NAMALWA (cell line): ENCODE results near the gene CCNL2.
"Not testable (repeated sequence)": the region's sequence is repeated elsewhere in the genome, so short reads cannot be mapped to it uniquely, and the experiment has no call there.

Experiments used
- DNase-seq: peaks from one replicate; pipeline ENCODE4 v3.0.0-alpha.2; 2015; ENCODE audit warnings: low spot score

The CCNL2 gene

GRCh38 chr1:1432274-1432950 lies 33.3 kb upstream of the CCNL2 start:
- no peak for DNase-seq

DNA sequence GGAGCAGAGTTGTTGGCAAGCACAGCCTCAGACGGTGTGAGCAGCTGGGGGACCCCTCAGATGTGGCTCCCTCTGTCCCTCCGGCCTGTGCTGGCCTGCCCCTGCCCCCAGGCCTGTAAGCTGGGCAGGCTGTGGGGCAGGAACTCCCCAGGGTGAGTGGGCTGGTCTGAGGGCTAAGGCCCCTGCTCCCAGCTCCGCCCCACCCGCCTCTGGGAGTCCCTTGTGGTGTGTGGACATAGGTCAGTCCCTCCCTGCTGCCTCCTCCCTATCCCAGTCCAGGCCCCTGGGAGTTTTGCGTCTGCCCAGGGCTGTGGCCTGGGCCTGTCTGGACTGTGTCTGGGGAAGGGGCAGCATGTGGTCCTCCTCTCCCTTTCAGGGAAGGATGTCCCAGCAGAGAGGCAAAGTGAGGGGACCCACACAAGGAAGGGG lies 32.7 kb upstream of the CCNL2 start:
- DNase-seq: no peak

DNA sequence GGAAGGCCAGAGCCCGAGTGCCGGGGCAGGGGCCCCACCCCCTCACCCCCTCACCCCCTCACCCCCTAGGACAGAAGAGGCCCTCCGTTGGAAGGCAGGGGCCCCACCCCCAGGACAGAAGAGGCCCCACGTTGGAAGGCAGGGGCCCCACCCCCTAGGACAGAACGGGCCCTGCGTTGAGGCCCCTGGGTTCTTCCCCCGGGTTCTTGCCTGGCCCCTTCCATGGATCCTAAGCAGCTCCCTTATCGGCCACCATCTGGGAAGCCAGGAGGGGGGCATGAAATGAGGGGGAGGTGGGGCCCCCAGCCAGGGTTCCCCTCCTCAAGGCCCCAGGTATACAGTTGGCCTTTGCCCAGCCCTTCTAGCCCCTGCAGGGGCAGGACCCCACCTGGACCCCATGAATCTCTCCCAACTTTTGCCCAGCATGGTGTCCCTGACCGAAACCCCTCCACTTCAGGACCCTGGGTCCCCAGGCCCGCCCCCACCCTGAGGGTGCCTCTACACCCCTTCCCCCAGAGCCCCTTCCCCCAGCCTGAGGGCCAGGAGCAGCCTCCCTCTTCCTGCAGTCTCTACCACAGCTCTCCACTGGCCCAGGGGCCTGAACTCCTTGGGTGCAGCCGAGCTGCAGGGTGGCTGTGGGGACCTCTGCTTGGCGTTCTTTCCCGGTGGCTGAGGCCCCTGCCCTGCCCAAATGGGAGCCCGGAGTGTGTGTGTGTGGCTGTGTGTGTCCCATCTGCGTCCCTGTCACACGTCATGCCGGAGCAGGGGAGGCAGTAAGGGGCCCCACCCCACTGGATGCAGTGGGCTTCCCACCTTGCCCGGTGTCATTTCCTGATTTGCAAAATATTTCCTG lies 32.1 kb upstream of the CCNL2 start:
- no peak for DNase-seq

DNA sequence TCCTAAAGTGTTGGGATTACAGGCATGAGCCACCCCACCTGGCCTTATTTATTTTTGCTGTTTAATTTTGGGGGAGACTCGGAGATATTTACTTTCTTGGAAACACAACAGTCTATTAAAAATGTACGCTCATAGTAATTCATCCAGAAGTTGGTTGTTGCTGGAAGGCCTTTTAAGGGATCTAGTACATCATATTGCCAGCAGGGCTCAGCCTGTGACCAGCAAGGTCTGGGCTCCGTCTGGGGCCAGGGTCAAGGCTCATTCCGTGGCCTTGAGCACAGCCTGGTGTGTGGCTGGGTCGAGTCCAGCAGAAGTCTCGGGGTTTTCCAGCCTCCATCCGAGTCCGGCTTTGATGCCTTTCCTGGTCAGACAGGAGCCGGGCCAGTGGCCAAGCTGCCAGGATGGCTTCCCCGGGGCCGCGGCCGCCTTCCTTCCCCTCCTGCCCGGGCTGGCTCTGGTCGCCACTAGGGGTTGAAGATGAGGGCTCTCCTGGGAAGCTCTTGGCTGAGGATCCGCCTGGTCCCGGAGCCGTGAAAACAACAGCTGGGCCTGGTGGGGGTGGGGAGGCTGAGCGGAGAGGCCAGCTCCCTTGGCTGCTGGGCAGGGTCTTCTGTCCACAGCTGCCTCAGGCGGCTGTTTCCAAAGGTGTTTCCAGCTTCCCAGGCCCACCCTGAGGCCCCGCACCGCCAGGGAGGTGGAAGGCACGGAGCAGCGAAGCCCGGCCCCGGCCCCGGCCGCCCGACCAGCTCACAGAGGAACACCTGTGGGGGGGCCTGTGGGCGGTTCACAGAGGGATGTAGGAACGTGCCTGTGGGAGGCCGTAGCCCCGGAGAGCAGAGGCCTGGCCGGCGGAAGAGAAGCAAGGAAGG lies 31.2 kb upstream of the CCNL2 start:
- no peak for DNase-seq

- DNase-seq: no peak
Observed at GRCh38 chr1:1429671-1430073, 30.5 kb upstream of the CCNL2 start.

GRCh38 chr1:1428967-1429366 lies 29.8 kb upstream of the CCNL2 start:
- not testable (repeated sequence) for DNase-seq

DNA sequence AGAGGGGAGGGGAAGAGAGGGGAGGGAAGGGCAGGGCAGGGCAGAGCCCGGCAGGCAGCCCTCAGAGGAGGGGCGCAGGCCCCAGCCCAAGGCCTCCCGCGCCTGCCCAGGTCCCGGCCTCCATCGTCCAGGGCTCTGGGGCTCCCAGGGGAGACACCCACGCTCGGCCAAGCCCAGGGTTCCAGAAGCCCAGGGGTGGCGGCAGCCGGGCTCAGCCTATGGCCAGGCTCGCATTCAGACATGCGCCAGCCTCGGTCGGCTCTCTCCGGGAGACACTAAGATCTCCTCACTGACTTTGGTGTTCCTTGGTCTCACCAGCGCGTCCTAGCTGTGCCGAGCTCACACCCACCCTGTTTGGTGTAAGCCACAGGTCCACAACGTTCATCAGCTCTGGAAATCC lies 29.0 kb upstream of the CCNL2 start:
- DNase-seq: no peak

GRCh38 chr1:1427820-1428148 lies 28.6 kb upstream of the CCNL2 start:
- DNase-seq: no peak

GRCh38 chr1:1427106-1427819 lies 28.1 kb upstream of the CCNL2 start:
- DNase-seq: no peak

DNA sequence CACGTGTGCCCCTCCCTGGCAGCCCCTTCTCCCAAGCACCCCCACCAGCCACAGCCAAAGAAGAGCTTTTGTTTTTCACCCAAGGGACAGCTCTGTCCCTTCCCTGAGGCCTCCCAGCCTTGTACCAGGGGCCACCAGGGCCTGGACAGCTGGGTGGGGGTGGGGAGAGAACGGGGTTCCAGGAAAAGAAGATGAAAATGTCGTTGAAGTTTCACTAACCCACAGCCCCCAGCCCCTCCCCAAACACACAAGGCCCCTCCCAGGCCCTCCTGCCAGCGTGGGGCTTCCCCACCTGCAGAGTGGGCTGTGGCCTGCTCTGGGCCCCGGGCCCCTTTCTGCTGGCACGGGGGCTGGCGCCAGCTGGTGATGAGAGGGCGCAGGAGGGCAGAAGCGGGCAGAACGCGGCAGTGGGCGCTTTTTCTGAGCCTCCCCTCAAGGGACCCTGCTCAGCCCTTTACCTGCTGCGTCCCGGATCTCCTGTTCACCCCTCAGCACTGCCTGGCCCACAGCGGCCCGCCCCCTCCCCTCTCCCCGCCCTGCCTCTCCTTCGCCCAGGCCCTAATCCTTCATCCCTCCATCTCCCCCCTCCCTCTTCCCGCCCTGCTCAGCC lies 27.5 kb upstream of the CCNL2 start:
- DNase-seq: no peak

DNA sequence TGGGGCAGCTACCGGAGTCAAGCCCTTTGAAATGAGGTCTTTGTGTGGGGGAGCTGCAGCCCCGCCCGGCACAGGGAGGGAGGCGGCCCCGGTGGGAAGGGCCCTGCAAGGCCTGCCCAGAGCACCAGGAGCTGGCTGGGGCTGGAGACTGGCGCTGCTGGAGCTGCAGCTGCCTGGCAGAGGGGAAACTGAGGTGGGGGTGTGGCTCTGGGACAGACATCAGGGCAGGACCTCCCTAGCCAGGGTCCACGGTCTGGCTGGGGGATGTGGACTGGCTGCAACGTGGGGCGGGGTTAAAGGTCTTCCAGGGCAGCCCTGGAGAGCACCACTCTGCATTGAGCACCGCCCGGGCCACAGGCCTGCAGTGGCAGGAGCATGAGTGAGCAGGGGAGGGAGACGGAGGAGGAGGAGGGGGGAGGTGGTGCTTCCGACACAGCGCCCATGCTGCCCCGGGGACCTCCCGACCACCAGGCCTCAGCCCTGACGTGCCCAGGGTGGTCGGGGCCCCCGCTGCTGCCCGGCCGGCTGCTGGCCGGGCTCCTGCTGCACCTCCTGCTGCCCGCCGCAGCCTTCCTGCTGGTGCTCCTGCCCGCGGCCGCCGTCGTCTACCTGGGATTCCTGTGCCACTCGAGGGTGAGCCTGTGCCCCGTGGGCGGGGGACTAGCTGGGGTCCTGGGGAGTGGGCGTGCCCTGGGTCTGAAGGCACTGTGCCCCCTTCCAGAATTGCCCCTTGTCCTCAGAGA lies 26.8 kb upstream of the CCNL2 start:
- no peak for DNase-seq

DNA sequence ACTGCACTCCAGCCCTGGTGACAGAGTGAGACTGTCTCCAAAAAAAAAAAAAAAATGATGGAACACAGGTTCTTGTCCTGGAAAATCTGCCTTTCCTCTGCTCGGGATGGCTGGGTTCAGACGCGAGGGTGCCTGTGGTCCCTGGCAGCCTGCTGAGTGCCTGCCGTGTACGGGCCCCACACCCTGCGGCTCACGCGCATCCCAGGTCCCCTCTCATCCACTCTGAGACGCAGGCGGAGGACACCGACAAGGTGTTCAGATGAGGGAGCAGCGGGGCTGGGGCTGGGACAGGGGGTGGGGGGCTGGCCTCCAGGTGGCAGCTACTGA lies 26.3 kb upstream of the CCNL2 start:
- no peak for DNase-seq

GRCh38 chr1:1424707-1425106 lies 25.6 kb upstream of the CCNL2 start:
- no peak for DNase-seq

GRCh38 chr1:1423245-1423597 lies 24.1 kb upstream of the CCNL2 start:
- no peak for DNase-seq

DNA sequence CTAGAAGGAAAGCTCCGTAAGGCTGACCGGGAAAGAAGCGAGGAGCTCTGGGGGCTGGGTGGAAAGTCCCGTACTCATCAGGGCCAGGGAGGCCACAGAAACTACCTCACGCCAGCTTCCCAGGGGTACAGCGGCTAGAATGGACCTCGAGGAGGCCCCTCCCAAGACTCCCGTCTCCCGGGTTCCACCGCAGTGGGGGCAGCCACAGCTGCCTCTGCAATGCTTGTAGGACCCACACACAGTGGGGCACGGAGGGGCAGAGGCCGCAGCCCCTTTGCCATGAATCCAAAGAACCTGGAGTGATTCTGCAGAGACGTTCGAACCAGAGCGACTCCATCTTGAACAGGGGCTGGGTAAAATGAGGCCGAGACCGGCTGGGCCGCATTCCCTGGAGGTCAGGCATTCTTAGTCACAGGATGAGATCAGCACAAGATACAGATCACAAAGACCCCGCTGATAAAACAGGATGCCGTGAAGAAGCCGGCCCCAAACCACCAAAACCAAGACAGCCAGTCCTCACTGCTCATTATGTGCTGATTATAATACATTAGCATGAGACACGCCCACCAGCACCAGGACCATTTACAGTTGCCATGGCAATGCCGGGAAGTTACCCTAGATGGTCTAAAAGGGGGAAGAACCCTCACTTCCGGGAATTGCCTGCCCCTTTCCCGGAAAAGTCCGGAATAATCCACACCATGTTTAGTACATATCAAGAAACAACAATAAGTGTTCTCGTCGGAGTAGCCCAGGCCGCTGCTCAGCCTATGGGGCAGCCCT lies 23.5 kb upstream of the CCNL2 start:
- DNase-seq: peak; percentile 71

GRCh38 chr1:1421907-1422464 lies 22.9 kb upstream of the CCNL2 start:
- no peak for DNase-seq

DNA sequence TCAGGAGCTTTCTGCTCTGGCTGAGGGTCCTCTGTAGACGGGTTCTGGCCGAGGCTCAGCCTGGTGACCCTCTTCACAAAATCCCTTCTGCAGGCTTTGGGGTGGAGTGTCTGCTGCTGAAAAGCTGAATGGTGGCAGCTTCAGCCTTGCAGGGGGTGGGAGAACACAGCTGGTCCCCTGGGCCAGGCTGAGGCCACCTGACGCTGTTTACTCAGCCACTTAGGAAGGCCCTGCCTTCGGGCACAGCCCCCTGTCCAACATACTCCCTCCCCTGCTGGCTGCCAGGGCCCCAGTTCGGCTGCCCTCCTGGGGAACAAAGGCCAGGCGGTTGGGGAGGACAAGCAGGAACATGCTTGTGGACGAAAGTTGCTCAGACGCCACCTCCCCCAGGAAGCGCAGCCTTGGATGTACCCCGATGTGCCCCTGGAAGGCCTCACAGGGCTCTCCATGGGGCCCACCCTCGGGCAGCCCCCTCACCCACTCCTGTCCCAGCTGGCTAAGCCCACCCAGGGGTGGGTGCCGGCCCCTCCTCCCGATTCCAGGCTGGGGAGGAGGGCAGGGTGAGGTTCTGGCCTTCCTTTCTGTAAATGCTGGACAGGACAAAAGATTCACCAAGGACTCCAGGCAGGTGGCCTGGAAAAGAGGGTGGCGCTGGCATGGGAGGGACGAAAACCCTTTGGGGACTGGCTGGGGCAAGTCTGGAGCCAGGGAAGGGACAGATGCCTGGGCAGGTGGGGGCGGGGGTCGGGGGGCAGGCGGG lies 22.2 kb upstream of the CCNL2 start, which contains the start of gene ANKRD65:
ANKRD65 (minus strand) TSS at position 130 of the 760 bp plus-strand sequence. CDS start 271 bp downstream, outside the sequence.
- DNase-seq: no peak

GRCh38 chr1:1420654-1421141 lies 21.6 kb upstream of the CCNL2 start:
- no peak for DNase-seq
